ENCODE measurements around the gene ASTN2.

ASTN2 gene

DNA sequence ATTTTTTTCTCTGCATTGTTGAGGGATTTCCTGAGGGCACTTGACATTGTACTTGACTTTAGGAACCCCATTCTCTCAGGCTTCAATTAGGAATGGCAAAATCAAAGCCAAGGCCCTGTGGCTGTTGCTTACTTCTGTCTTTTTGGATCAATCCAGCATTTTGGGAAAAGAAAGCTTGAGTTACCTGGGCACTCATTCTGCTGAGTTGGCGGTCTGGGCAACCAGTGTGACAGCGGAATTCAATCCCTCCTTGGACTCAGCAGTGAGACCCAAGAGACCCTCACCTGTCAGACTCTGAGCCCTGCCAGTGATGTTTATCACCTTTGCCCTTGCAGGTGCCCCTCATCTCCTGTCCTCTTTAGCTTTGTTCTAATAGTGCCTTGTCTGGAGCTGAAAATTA, 1036.0 kb downstream of the ASTN2 start:
- no peak for TF ChIP-seq FOXP2 (optimal IDR thresholded peaks at IDR 0.05; ENCODE audit: borderline replicate concordance, extremely low read depth, extremely low read length, insufficient read depth)
- TF ChIP-seq TAF1 (IDR thresholded peaks at IDR 0.05; ENCODE audit: borderline replicate concordance, insufficient read depth, low read length), result no peak
- TF ChIP-seq POLR2AphosphoS5 (IDR thresholded peaks at IDR 0.05; ENCODE audit: low read depth, low read length), result no peak
- TF ChIP-seq, protein P1, sequence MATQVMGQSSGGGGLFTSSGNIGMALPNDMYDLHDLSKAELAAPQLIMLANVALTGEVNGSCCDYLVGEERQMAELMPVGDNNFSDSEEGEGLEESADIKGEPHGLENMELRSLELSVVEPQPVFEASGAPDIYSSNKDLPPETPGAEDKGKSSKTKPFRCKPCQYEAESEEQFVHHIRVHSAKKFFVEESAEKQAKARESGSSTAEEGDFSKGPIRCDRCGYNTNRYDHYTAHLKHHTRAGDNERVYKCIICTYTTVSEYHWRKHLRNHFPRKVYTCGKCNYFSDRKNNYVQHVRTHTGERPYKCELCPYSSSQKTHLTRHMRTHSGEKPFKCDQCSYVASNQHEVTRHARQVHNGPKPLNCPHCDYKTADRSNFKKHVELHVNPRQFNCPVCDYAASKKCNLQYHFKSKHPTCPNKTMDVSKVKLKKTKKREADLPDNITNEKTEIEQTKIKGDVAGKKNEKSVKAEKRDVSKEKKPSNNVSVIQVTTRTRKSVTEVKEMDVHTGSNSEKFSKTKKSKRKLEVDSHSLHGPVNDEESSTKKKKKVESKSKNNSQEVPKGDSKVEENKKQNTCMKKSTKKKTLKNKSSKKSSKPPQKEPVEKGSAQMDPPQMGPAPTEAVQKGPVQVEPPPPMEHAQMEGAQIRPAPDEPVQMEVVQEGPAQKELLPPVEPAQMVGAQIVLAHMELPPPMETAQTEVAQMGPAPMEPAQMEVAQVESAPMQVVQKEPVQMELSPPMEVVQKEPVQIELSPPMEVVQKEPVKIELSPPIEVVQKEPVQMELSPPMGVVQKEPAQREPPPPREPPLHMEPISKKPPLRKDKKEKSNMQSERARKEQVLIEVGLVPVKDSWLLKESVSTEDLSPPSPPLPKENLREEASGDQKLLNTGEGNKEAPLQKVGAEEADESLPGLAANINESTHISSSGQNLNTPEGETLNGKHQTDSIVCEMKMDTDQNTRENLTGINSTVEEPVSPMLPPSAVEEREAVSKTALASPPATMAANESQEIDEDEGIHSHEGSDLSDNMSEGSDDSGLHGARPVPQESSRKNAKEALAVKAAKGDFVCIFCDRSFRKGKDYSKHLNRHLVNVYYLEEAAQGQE (IDR thresholded peaks at IDR 0.05; ENCODE audit: insufficient read depth in 1 of 2, low read depth in 2 of 2, low read length in 2 of 2), result no peak
- no peak for TF ChIP-seq SIN3A (IDR thresholded peaks at IDR 0.05; ENCODE audit: borderline replicate concordance, insufficient read depth, low read length)

DNA sequence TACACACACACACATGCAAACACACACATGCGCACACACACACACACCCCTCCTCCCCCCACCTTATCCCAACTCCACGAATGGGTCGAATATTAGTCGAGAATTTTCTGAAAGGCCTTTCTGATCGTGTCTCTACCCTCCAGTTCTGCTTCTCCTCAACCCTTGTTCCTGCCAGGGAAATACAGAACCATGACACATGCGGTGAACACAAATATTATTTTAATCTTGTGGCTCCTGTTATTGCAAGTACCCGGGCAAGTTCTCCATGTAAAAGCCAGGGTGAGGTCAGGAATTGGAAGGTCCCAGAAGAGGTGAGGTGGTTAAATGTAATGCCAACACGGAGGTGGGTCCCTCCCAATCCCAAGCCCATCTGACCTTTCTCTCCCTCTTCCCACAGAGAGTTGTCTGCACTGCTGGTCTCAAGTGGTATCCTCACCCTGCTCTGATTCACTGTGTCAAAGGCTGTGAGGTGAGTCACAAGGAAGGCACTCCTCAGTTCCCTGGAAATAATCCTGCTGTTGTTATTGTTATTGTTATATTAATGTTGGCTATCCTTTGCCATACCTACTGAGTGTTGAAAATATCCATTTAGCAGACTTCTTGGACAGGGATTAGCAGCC, 1037.6 kb downstream of the ASTN2 start:
- TF ChIP-seq FOXP2 (optimal IDR thresholded peaks at IDR 0.05; ENCODE audit: borderline replicate concordance, extremely low read depth, extremely low read length, insufficient read depth) (no peak), SIN3A (IDR thresholded peaks at IDR 0.05; ENCODE audit: borderline replicate concordance, insufficient read depth, low read length) (no peak), TAF1 (IDR thresholded peaks at IDR 0.05; ENCODE audit: borderline replicate concordance, insufficient read depth, low read length) (no peak), POLR2AphosphoS5 (IDR thresholded peaks at IDR 0.05; ENCODE audit: low read depth, low read length) (no peak)
- TF ChIP-seq, protein P1 (IDR thresholded peaks at IDR 0.05; ENCODE audit: insufficient read depth in 1 of 2, low read depth in 2 of 2, low read length in 2 of 2), result no peak

Measured in PFSK-1 (cell line).